GM12865 (cell line): Measurements from ENCODE around the gene NDUFV2.
A peak's percentile ranks its signal among the peaks of the same experiment; 100 is the strongest.

Experiments used
- DNase-seq: peaks from one replicate; pipeline ENCODE4 v3.0.0; 2010; ENCODE audit warnings: low read depth
- H3K4me3 ChIP-seq: 2 replicates; pipeline ENCODE4 v1.5.1; 2011; ENCODE audit warnings: mild to moderate bottlenecking, low read depth, low read length, control low read depth
- TF ChIP-seq, protein P1 (sequence below): IDR thresholded peaks from 2 replicates; pipeline ENCODE4 v1.5.1; 2011; ENCODE audit warnings: low read length, control low read depth, low read depth, inconsistent platforms; ENCODE audit not compliant: insufficient read depth; ENCODE audit errors: missing control alignments

NDUFV2 gene

DNA sequence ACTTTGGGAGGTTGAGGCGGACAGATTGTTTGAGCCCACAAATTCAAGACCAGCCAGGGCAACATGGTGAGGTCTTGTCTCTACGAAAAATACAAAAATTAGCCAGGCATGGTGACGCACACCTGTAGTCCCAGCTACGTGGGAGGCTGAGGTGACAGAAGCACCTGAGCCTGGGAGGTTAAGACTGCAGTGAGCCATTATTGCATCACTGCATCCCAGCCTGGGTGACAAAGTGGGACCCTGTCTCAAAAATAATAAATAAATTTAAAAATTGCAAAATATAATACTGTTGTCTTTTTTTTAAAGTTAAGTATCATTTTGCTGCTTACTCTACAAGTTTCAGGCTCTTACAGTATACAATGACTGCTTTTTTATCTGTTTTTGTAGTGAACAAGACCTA is 30.1 kb downstream of the NDUFV2 start:
- no peak for DNase-seq
- no peak overlapping the region for H3K4me3 ChIP-seq
- TF ChIP-seq, protein P1, sequence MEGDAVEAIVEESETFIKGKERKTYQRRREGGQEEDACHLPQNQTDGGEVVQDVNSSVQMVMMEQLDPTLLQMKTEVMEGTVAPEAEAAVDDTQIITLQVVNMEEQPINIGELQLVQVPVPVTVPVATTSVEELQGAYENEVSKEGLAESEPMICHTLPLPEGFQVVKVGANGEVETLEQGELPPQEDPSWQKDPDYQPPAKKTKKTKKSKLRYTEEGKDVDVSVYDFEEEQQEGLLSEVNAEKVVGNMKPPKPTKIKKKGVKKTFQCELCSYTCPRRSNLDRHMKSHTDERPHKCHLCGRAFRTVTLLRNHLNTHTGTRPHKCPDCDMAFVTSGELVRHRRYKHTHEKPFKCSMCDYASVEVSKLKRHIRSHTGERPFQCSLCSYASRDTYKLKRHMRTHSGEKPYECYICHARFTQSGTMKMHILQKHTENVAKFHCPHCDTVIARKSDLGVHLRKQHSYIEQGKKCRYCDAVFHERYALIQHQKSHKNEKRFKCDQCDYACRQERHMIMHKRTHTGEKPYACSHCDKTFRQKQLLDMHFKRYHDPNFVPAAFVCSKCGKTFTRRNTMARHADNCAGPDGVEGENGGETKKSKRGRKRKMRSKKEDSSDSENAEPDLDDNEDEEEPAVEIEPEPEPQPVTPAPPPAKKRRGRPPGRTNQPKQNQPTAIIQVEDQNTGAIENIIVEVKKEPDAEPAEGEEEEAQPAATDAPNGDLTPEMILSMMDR, result no peak

DNA sequence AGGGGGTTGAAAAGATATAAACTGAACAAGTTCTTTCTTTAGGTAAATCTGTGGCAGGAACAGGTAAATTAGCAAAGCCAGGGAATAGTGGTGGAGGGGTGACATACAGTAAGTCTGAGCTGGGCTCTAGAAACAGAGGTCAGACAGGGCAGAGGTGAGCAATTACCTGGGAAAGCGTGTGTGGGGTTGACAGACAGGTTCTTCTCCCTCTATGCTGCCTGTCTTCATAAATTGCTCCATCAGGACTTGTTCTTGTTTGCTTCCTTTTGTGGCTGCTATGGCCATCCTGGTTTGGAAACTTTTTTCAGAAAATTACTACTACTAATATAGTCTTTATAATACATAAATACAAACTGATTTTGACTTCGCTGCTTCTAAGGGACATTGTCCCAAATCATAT is 30.7 kb downstream of the NDUFV2 start:
- TF ChIP-seq, protein P1, result no peak
- DNase-seq, result no peak

DNA sequence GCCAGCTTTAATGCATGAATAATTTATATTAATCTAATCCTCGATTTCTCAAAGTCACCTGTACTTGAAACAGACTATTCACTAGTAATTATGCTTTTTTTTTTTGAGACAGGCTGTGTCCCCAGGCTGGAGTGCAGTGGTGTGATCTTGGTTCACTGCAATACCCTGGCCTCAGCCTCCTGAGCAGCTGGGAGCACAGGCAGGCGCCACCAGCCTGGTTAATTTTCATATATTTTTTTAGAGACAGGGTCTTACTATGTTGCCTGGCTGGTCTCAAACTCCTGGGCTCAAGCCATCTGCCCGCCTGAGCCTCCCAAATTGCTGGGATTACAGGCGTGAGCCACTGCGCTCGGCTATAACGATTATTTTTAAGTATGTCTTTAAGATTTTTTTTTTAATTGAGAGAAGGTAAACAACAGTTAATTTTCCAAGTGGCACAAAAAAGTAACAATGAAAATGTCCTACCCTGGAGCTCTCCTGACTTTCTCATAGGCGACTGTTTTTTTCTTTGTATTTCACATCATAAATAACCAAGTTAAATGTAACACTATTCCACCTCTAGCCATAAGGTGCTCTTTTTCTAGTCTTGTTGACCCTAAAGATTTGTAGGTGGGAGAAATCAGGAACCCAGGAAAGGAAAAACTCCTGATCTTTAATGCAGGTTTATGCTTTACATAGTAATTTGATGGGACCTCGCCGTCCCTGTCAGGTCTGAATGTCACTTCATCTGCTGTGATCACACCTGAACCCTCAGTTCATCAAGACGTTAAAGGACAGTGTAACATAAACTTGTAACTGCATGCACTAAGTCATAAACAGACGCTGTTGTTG is 32.8 kb downstream of the NDUFV2 start:
- peak overlapping the region; percentile 80 for H3K4me3 ChIP-seq
- DNase-seq, result no peak
- TF ChIP-seq, protein P1, result no peak

More for the DNA sequence above, 30.7 kb downstream of the NDUFV2 start:
- H3K4me3 ChIP-seq, result no peak overlapping the region

DNA sequence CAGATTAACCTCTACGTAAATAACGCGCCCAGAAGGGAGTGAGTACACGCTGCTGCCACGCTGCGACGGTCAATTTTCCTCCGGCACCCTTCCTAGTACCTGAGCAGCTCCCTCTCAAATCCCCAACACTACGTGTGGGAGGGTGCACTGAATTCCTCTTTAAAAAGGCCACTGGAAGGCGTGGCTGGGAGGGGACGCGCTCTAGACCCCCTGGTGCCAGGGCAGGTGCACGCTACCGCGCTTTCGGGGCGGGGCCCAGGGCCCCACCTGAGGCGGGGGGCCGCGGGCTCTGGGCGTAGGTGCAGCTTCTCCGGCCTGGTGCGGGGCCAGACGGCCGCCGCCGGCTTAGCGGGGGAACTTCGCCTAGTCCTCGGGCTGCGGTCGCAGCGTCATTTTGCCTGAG is 33.4 kb downstream of the NDUFV2 start:
- TF ChIP-seq, protein P1, result no peak
- peak overlapping the region; percentile 80 for H3K4me3 ChIP-seq
- peak; percentile 56 for DNase-seq

DNA sequence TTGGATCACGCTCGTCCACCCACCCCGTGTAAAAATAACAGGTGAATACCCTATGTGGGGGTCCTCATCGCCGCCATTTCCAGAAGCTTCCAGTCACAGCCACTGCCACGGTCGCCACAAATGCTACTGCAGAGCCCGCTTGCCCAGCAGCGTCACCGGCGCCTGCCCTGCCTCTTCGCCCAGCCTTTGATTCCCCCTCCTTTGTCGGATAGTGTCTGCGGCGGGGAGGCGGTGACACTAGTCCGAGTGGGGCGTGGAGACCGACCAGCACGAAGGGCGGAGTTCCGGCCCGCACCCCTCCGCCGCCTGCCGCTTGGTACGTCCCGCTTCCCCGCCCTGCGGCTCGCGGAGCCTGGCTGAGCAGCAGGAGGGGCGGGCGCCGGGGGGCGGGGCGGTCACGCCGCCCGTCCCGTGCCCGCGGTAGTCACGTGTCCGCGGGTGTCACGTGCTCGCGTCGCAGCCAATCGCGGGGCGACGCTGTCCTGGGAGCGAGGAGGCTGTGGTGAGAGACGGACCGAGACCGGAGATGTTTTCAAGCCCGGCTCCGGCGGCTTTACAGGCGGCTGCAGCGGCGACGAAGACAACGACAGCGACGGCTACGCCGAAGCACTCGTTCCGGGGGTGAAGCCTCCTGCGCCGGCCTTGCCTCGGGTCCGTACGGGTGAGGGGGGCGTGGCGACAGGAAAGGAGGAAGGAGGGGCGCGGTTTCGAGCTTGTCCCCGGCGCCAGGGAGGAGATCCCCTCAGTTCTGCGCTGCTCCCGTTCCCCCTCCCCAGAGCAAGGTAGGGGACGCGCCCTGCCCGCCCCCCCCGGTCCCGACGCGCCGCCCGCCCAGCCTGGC is 34.0 kb downstream of the NDUFV2 start, which contains the start of gene ANKRD12:
Gene ANKRD12, plus strand, starts transcription at position 467 of the 841 bp plus-strand sequence. CDS start 45,652 bp downstream, outside the sequence.
- DNase-seq, result peak; percentile 99
- peak within 1 kb of the TSS; percentile 81 for H3K4me3 ChIP-seq
- TF ChIP-seq, protein P1, result no peak

DNA sequence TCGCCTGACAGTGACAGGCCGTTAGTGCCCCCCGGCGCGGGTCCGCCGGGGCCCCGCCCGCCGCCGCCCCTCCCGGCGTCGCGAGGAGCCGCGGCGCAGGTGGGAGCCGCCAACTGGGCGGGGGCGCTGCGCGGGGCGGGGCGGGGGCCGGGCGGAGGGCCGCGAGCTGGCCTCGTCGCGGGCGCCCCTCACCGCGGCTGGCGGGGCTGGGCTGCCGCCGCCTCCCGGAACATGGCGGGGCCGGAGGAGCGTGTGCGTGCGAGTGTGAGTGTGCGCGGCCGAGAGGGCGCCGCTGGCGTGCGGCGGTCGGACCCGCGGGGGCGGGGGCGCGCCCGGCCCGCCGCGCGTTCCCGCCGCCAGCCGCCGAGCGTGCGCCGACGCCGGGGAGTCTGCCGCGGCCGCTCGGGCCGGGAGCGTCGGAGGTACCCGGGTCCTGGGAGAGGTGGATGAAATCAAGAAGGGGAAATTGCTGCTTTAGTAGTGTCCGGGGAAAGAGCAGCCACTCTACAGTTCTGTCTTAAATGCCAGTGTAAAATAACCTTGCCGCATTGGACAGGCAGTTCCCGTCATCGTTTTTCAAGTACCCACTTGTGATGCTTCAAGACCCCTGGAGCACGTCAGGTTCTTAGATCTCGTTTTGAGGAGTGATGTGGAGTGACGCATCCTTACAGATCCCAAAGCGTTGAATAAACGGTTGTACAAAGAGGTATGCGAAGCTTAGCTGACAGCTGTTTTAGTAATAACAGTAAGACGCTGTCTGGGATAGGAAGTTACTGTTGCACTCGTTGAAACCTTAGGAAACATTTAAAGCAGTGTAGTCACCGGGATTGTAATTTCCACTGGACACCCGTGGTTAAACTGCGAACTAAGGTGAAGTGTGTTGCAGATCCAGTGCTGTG is 34.9 kb downstream of the NDUFV2 start:
- peak overlapping the region; percentile 81 for H3K4me3 ChIP-seq
- TF ChIP-seq, protein P1, result no peak
- DNase-seq, result peak; percentile 90
